Neuronal stem cell (in vitro differentiated cells): Measurements from ENCODE around the gene CROCC2.

ENCODE experiments used
- DNase-seq: peaks from one replicate; pipeline ENCODE4 v3.0.0-alpha.2; 2013; ENCODE audit warnings: low spot score
- H2AFZ ChIP-seq: one replicate; pipeline ENCODE4 v1.6.1; 2013; ENCODE audit warnings: mild to moderate bottlenecking, low read length, inconsistent platforms
- H2AK5ac ChIP-seq: 2 replicates; pipeline ENCODE4 v1.6.1; 2013; ENCODE audit warnings: low read depth, mild to moderate bottlenecking, inconsistent platforms, low read length, moderate library complexity, mixed read lengths
- H2BK120ac ChIP-seq: 2 replicates; pipeline ENCODE4 v1.6.1; 2013; ENCODE audit warnings: low read depth, mild to moderate bottlenecking, inconsistent platforms, low read length, moderate library complexity, mixed read lengths
- H2BK12ac ChIP-seq: one replicate; pipeline ENCODE4 v1.6.1; 2013; ENCODE audit warnings: low read length, inconsistent platforms
- H2BK15ac ChIP-seq: 2 replicates; pipeline ENCODE4 v1.6.1; 2013; ENCODE audit warnings: mild to moderate bottlenecking, low read length, inconsistent platforms, mixed read lengths
- H2BK5ac ChIP-seq: one replicate; pipeline ENCODE4 v1.6.1; 2013; ENCODE audit warnings: inconsistent platforms, mild to moderate bottlenecking, low read length, moderate library complexity
- H3K14ac ChIP-seq: one replicate; pipeline ENCODE4 v1.6.1; 2013; ENCODE audit warnings: low read length, inconsistent platforms
- H3K18ac ChIP-seq: 2 replicates; pipeline ENCODE4 v1.6.1; 2013; ENCODE audit warnings: low read length, inconsistent platforms
- H3K23ac ChIP-seq: 2 replicates; pipeline ENCODE4 v1.6.1; 2013; ENCODE audit warnings: low read depth, mild to moderate bottlenecking, mixed read lengths, low read length, inconsistent platforms; ENCODE audit not compliant: poor library complexity
- H3K27ac ChIP-seq: replicated peaks from 3 replicates; pipeline ENCODE4 v1.5.1; 2013; ENCODE audit warnings: low read length, inconsistent platforms
- H3K27me3 ChIP-seq, 3 experiments: 2 replicates each; pipeline ENCODE4 v1.6.1; 2013; ENCODE audit warnings: low read length in 3 of 3, mild to moderate bottlenecking in 2 of 3, inconsistent platforms in 1 of 3, low read depth in 1 of 3, mixed read lengths in 1 of 3, moderate library complexity in 1 of 3; ENCODE audit not compliant: control insufficient read depth in 3 of 3, insufficient read depth in 3 of 3
- H3K36me3 ChIP-seq, 2 donors: replicated peaks in 1 of 2; 2 replicates each; pipeline ENCODE4 v1.6.1; 2013; ENCODE audit warnings: low read length in 2 of 2; ENCODE audit not compliant: control insufficient read depth in 2 of 2, insufficient read depth in 2 of 2
- H3K4ac ChIP-seq: 2 replicates; pipeline ENCODE4 v1.6.1; 2013; ENCODE audit warnings: inconsistent platforms, mild to moderate bottlenecking, low read length, moderate library complexity
- H3K4me1 ChIP-seq, 2 donors: 1 replicate in 1 of 2; 2 replicates in 1 of 2; pipeline ENCODE4 v1.6.1; 2013; ENCODE audit warnings: low read length in 2 of 2, low read depth in 1 of 2; ENCODE audit not compliant: control insufficient read depth in 2 of 2, insufficient read depth in 1 of 2
- H3K4me2 ChIP-seq: one replicate; pipeline ENCODE4 v1.6.1; 2013; ENCODE audit warnings: mild to moderate bottlenecking, low read length, inconsistent platforms; ENCODE audit not compliant: insufficient read depth, poor library complexity, severe bottlenecking
- H3K4me3 ChIP-seq, 2 donors: 2 replicates each; pipeline ENCODE4 v1.5.1; 2013; ENCODE audit warnings: low read length in 2 of 2, mild to moderate bottlenecking in 2 of 2, inconsistent platforms in 1 of 2, moderate library complexity in 1 of 2
- H3K79me1 ChIP-seq: one replicate; pipeline ENCODE4 v1.6.1; 2013; ENCODE audit warnings: low read depth, mild to moderate bottlenecking, inconsistent platforms, low read length, moderate library complexity
- H3K9ac ChIP-seq: one replicate; pipeline ENCODE4 v1.6.1; 2013; ENCODE audit warnings: mild to moderate bottlenecking, low read depth, low read length, inconsistent platforms; ENCODE audit not compliant: poor library complexity
- H3K9me3 ChIP-seq, 2 donors: replicated peaks in 1 of 2; 2 replicates each; pipeline versions ENCODE3 to v1.6.1; 2013; ENCODE audit warnings: low read length in 2 of 2, mild to moderate bottlenecking in 2 of 2, inconsistent platforms in 1 of 2, low read depth in 1 of 2, mixed read lengths in 1 of 2, moderate library complexity in 1 of 2; ENCODE audit not compliant: control insufficient read depth in 2 of 2, insufficient read depth in 1 of 2
- H4K8ac ChIP-seq: one replicate; pipeline ENCODE4 v1.6.1; 2013; ENCODE audit warnings: low read depth, mild to moderate bottlenecking, inconsistent platforms, low read length, moderate library complexity
- H4K91ac ChIP-seq: one replicate; pipeline ENCODE4 v1.6.1; 2013; ENCODE audit warnings: low read length, low read depth, mild to moderate bottlenecking, inconsistent platforms; ENCODE audit not compliant: poor library complexity
- WGBS, 2 donors: extraction: QIAGEN DNeasy Blood & Tissue Kit; methylation state at CpG; one replicate each; pipeline ENCODE4 v1.1.7; 2013; ENCODE audit warnings: missing lambda C conversion rate in 2 of 2, mixed read lengths in 1 of 2; ENCODE audit not compliant: insufficient read length in 2 of 2, insufficient replicate concordance in 1 of 2; ENCODE audit errors: extremely low coverage in 2 of 2; 5-methylcytosine and 5-hydroxymethylcytosine counted together

CROCC2 gene

GRCh38 chr2:240915526-240916341 lies 9.6 kb downstream of the CROCC2 start:
- no CpG with 5 or more reads among the region's 34 CpGs for WGBS, 2 donors
- H3K9ac ChIP-seq, result peak overlapping the region; percentile 60
- H2BK15ac ChIP-seq, result no peak overlapping the region
- H2BK12ac ChIP-seq, result peak overlapping the region; percentile 7
- H4K91ac ChIP-seq, result no peak overlapping the region
- no peak overlapping the region for H2BK5ac ChIP-seq
- H3K36me3 ChIP-seq, result no peaks in the 10 kb centered on the region
- peaks cover 0 to 77% (median 8%) of the 10 kb centered on the region in 3 experiments for H3K27me3 ChIP-seq
- H2AK5ac ChIP-seq, result peak overlapping the region; percentile 66
- no peak for DNase-seq
- no peak overlapping the region for H3K27ac ChIP-seq
- H3K14ac ChIP-seq, result no peak overlapping the region
- H3K23ac ChIP-seq, result peak overlapping the region; percentile 85
- H3K4me1 ChIP-seq, result peaks cover 3 to 6% of the 10 kb centered on the region in 2 donors
- H3K79me1 ChIP-seq, result peaks cover 2% of the 10 kb centered on the region
- no peak overlapping the region for H3K4ac ChIP-seq
- no peak overlapping the region for H2BK120ac ChIP-seq
- peak overlapping the region; percentile 15 to 69 for H3K4me3 ChIP-seq
- peak overlapping the region; percentile 57 for H3K4me2 ChIP-seq
- peak overlapping the region; percentile 74 for H3K18ac ChIP-seq
- H4K8ac ChIP-seq, result no peak overlapping the region
- H3K9me3 ChIP-seq, result no peaks in the 10 kb centered on the region
- peak overlapping the region; percentile 80 for H2AFZ ChIP-seq

- Histone ChIP-seq H3K9me3 (no peaks in the 10 kb centered on the region), H3K79me1 (peaks cover 2% of the 10 kb centered on the region), H3K23ac (no peak overlapping the region), H3K27ac (no peak overlapping the region), H4K91ac (no peak overlapping the region), H3K4me3 (peak overlapping the region in 1 of 2 donors; percentile 71), H2BK15ac (peak overlapping the region; percentile 81), H3K36me3 (no peaks in the 10 kb centered on the region), H2AFZ (peak overlapping the region; percentile 53), H3K14ac (peak overlapping the region; percentile 56), H2BK5ac (no peak overlapping the region), H3K4ac (no peak overlapping the region), H3K18ac (peak overlapping the region; percentile 24), H2BK120ac (peak overlapping the region; percentile 41), H2BK12ac (no peak overlapping the region), H3K4me1 (peaks cover 3 to 6% of the 10 kb centered on the region in 2 donors), H3K4me2 (peak overlapping the region; percentile 73), H4K8ac (no peak overlapping the region), H2AK5ac (peak overlapping the region; percentile 92), H3K27me3 (peaks cover 0 to 78% (median 8%) of the 10 kb centered on the region in 3 experiments), H3K9ac (no peak overlapping the region)
- DNase-seq, result no peak
- no CpG with 5 or more reads among the region's 24 CpGs for WGBS, 2 donors
Observed at GRCh38 chr2:240916571-240917008, 10.5 kb downstream of the CROCC2 start.

- Histone ChIP-seq H3K4me3 (no peak overlapping the region), H2BK5ac (no peak overlapping the region), H4K8ac (no peak overlapping the region), H2AFZ (no peak overlapping the region), H3K9ac (no peak overlapping the region), H3K14ac (peak overlapping the region; percentile 71), H2BK120ac (peak overlapping the region; percentile 41), H3K23ac (no peak overlapping the region), H3K4me2 (no peak overlapping the region), H3K9me3 (no peaks in the 10 kb centered on the region), H3K4ac (peak overlapping the region; percentile 66), H2BK15ac (peak overlapping the region; percentile 81), H4K91ac (no peak overlapping the region), H2BK12ac (no peak overlapping the region), H3K27ac (no peak overlapping the region), H3K36me3 (no peaks in the 10 kb centered on the region), H3K4me1 (peaks cover 3 to 6% of the 10 kb centered on the region in 2 donors), H3K79me1 (peaks cover 2% of the 10 kb centered on the region), H2AK5ac (peak overlapping the region; percentile 92), H3K18ac (peak overlapping the region; percentile 24), H3K27me3 (peaks cover 0 to 76% (median 8%) of the 10 kb centered on the region in 3 experiments)
- no CpG with 5 or more reads among the region's 20 CpGs for WGBS, 2 donors
- DNase-seq, result no peak
Observed at GRCh38 chr2:240917009-240917683, 11.0 kb downstream of the CROCC2 start.
